Stimulated activated CD8-positive, alpha-beta memory T cell treated with anti-CD3 and anti-CD28 coated beads, Interleukin-12 subunit alpha, Interleukin-12 subunit beta, amount 100 ng/mL, for 4 hours (primary cell): ENCODE measurements around the gene NAV1.
"Not testable (repeated sequence)": the region's sequence is repeated elsewhere in the genome, so short reads cannot be mapped to it uniquely, and the experiment has no call there.

ENCODE experiments used
- DNase-seq: peaks from one replicate; pipeline ENCODE4 v3.0.0-alpha.2; 2020; ENCODE audit warnings: low read depth

The NAV1 gene

DNA sequence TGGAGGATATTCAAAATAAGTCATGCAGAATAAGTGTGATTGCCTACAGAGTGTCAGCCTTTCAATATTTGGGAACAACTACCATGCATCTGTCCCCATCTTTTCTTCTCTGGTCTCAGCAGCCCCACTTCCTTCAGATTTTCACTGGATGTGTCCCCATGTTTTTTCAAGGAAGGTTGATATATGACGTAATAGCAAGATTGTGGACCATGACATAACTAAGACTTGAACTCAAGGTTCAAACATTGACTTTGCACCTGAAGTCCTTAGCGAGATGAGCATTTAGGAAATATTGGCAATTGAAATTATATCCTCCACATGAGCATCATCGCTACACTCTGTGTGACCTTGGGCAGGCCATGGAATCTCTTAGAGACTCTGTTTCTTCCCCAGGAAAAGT is 5.8 kb downstream of the NAV1 start:
- DNase-seq = no peak

DNA sequence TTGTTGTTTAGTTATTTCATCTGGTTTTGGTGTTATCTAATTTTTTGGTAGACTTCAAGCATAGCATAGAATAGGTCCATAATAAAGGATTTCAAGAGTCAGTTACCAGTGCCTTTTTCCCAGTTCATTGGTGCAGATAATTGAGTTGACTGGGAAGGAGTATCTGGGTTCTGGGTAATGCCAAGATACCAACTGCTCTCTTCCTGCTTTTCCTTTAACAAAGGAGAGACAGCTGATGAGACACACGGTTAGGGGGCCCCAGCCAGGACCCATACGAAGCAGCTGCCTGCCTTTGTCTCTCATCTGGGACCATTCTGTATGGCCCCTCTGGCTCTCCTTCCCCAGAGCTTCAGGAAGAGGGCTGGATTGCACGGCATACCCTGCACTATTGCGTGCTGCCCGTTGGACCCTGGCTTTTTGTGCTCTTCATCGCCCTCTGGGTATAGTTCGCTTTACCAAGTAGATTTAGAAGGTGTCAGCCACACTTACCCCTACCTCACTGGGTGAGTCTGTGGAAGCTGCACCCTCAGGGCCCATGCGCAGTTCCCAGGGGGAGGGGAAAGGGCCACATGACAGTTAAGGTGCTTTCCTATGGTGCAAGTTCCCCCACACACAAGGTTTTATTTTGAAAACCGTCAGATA is 7.0 kb downstream of the NAV1 start:
- DNase-seq = no peak

DNA sequence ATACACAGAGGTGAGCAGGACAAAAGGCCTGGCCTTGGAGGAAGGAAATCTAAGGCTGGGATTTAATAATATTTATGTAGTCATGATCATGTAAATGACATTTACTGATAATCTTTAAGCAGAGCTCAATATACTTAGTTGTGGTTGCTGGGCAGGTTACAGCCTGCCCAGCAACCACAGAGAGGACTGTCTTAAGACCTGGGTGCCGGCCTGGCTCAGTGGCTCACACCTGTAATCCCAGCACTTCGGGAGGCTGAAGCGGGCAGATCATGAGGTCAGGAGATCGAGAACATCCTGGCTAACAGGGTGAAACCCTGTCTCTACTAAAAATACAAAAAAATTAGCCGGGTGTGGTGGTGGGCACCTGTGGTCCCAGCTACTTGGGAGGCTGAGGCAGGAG is 10.6 kb downstream of the NAV1 start:
- DNase-seq = not testable (repeated sequence)

DNA sequence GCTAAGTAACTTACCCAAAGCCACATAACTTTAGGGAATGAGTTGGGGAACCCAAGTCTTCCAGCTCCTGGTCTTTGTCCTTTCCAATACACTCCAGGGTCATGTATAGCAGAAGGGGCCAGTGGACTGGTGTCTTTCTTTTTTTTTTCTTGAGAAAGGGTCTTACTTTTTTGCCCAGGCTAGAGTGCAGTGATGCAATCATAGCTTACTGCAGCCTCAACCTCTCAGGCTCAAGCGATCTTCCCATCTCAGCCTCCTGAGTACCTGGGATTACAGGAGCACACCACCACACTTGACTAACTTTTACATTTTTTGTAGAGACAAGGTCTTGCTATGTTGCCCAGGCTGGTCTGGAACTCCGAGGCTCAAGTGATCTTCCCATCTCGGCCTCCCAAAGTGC is 12.2 kb downstream of the NAV1 start:
- DNase-seq = no peak

DNA sequence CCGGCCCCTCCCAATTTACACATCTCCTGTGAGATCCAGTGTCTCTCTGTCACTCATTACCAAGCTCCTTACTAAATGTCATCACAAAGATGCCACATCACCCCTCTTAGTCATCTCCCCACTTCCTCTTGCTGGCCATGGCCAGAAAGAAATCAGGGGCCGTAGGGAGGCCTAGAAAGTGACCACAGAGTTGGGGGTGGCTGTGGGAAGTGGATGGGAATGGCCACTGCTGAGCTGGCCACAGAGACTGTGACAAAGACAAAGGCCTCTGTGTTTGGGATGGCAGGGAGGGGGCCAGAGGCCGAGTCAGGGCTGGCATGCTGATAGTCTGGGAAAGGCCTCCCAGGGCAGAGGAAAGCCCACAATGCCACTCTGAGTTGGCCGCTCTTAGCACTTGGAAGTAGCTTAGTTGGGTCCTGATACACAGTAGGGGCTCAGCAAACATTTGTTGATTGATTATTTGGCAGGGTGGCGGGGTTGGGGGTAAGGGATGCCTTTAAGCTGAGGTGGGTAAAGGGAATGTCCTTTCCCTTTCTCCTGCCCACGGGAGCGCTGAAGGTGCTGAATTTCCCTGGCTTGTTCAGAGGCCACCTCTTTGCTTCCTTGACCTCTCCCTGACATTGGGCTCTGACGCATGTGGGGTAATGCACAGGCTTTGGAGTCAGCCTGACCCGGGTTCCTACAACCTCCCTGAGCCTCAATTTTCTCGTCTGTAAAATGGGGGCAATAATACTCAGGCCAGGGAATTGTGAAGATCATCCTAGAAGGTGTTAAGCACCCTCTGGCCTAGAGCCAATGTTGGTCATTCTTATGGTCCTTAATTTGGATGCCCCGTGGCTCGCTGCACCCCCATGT is 13.2 kb downstream of the NAV1 start:
- DNase-seq = no peak

DNA sequence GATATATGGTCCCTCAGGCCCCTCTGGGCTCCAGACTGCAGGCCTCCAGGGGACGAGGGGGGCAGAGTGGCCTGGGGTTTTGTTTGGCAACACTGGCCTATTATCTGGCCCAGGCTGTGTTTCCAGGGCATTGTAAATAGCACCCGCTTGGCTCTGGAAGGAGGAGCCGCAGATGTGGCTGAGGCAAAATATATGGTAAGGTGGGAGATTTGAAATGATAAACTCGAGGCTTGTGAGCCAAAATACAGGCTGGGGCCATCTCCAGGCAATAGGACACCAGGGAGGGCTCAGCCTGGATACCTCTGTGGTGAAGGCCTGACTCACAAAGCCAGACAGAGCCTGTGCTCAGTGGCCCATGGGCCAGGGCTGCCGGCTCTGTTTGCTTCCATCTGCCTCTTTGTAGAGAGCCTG is 14.0 kb downstream of the NAV1 start:
- DNase-seq = no peak

DNA sequence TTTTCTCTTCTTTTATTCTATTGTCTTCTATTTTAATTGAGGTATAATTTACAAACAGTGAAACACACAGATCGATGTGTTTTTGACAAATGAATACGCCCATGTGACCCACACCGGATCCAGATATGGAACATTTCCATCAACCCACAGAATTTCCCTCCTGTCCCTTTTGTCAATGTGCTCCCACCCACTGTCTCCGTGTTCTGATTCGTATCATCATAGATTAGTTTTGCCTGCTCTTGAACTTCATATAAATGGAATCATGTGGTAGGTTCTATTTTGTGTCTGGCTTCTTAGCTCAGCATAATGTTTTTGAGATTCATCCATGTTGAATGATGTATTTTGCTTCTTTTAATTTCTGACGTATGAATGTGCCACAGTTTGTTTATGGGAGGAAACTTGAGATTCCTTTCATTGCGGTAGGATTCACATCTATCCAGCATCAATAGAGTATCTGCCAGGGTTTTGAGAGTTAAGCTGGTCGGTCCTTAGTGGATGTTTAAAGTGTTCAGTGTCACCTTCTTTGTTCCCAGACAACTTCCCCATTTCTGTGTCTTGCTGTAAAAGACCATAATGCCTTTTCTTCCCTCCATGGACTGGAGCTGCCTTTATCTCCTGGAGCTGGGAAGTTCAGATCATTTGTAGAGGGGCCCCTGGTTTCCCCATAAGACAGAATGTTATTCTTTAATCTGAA is 14.7 kb downstream of the NAV1 start:
- DNase-seq = no peak

DNA sequence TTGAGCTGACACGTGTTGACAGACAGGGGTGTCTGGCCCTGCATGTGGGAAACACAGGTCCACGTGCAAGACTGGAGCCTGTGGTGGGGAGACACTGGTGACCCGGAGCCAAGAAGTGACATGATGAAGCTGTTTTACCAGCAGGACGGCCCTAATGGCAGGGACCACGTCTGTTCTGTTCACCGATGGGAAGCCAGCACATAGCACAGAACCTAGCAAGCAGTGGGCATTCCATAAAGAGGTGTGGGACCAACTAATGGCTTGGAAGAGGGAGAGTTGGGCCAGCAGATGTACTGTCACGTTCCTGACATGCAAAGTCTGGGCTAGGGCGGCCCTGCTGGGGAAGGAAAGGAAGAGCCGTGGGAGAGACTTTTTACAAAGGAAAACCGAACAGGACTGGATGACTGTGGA is 15.3 kb downstream of the NAV1 start:
- no peak for DNase-seq

DNA sequence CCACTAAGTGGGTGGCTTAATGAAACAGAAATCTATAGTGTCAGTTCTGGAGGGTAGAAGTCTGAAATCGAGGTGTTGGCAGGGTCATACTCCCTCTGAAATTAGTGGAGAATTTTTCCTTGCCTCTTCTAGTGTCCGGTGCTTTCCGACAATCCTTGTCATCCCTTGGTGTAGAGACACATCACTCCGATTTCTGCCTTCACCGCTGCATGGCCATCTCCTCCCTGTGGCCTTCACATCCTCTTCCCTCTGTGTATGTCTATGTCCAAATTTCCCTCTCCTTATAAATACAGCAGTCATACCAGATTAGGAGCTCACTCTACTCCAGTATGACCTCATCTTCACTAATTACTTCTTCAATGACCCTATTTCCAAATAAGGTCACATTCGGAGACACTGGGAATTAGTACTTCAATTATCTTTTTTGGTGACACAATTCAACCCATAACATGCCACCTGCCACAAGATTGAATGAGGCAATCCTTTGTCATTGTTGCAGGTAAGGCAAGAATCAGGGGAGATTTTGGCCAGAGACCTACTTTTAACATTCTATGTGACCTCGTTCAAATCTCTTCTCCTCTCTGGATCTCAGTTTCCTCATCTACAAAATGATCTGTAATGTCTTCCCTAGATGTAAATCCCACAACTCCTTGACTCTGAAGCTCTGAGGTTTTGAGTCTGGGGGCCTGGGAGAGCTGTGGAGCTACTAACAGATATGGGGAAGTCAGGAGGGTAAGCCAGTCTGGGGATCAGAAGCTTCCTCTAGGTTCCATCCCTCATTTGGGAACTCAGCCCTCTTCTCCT is 16.1 kb downstream of the NAV1 start:
- no peak for DNase-seq

DNA sequence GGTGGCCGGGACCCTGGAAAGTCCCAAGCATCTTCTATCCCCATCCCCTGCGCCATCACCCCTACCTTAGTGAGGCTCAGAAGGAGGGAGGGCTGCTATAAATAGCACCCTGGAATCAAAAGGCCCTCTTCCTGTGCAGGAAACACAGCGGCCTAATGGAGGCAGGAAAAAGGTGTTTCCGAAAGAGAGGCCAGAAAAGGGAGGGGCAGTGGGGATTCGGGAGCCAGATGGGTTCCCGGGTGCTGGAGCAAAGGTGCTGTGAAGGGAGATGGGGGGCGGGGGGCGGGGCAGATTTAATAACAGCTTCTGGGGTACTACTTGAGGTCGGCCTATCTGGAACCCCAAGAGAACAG is 16.6 kb downstream of the NAV1 start:
- DNase-seq = no peak

DNA sequence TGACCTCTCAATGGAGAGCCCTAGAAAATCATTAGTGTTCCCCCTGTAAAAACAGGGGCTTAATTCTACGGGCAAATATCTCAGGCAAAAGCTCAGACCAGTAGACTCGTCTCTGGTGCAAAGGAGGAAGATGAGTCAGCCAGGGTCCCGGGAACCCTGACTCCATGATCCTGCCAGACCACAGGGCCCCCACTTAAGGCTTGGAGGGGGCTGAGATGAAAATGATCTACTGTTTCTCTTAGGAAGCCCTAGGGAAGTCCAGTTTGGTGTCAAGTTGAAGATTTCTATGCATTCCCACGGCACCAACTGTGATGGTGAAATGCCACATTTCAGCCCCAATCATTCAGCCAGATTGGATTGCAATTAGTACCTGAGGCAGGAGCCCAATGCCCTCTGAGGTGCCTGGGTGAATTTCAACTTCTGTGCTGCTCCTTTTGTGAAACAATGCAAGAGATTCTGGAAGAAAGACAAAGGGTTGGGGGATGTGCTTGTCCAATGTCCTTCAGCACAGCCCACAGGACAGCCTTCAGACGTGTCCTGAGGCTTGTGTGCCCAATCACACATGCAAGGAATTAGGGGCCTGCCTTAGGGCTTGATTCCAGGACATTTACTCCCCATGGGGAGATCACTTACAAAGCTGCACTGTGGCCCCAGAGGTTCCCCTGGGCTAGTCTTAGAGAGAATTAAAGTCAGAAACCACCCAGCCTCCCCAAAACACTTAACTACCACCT is 18.1 kb downstream of the NAV1 start:
- no peak for DNase-seq

DNA sequence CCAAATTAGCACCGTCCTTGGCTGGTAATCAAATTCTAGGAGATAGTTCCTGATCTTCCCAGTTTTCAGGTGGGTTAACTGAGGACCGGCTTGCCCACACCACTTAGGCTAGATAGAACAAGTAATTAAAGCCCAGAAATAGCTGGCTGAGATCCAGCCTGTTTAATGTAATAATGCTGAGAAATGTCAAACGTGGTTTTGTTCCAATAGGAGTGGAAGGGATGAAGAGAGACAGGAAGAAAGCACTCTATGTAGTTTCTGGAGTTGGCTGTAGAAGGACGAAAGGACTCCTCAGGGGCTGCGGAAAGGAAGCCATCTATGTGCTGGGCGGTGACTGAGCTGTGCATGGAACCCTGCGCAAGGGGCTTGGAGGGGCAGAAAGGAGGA is 18.6 kb downstream of the NAV1 start:
- DNase-seq = no peak

DNA sequence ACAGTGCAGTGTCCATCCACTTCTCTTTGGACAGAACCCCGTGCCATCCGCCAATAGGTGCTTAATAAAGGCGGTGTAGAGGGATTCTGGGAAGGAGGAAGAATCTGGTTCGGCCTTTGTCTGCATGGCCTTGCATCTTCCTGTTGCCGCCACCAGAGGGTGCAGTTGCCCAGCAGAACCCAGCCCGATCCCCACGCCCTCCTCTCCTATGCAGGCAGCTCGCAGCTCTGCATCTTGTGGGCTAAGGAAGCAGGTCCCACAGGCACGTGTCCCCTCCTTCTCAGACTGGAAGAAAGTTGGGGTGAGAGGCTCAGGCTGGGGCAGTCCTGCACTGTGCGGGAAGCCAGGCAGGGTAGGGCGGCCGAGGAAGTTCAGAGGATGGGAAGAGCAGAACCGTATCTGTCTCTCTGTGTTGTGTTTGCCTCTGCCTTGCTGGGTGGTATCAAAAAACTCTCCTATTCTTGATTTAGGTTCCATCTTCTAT is 20.8 kb downstream of the NAV1 start:
- DNase-seq = peak; percentile 37

DNA sequence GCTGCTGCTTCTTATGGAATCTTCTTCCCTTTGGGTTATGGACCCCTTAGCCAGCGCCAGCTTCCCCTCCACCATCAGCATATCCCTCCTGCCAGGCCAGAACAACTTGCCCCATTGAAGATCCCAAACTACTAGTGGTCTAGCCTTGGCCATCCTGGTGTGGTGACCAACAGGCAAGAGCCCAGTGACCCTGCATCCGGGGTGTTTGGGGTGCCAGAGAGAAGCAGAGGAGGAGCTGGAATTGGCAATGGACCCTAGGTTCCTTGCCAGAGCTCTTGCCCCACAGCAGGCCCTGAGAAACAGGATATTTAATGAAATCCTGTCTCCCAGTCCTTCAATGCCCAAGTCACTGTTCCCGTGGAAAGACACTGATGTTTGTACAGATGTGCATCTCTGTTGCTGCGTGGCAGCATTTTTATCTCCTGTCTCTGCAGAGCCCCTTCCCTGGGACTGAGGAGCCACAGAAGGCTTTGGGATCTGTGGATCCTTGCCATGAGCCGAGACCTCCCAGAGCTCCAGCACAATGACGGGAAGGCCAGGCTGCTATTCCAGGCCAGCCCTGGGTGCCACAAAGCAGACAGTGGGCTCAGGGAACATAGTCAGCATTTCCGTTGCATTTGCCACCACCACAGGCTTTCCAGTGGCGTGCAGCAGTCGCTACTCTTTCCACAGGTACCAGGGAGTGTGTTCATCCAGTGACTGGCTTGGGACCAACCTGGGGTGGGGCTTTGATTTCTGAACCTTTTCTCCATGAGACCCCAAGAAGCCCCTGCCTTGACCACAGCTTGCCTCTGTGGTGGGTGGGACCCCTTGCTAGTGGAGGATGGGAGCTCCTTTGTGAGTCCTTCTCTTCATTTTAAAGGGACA is 21.6 kb downstream of the NAV1 start:
- DNase-seq = no peak

DNA sequence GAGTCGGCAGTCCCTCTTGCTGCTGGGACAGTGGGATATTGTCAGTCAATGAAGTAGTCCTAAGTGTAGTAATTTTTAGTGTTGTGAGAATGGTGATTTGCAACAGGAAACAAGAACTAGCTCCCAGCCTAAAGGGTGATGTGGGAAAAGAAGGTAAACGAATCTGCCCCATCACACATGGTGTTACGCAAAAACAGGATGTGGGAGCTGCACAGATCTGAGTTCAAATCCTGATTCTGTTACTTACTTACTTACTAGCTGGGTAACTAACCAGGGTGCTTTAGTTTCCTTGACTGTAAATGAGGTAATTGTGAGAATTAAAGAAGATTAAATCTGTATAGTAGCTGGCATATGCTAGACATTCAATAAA is 22.3 kb downstream of the NAV1 start:
- no peak for DNase-seq

DNA sequence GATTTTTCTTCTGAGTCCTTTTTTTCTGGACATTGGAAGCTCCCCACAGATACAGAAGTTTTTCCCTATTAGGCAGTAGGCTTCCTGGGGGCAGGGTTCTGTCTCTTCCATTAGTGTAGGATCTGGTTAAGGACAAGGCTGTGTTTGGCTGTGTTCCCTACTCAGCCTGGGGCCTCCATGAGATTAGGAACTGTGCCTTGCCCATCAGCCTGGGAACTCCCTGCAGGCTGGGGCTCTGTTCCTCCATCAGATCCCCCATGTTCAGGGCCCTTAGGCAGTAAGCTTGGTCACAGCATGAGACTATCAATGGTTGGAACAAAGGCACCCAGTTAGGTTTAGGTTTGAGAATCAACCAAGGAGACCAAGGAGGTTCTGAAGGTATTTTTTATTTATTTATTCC is 22.7 kb downstream of the NAV1 start:
- no peak for DNase-seq

DNA sequence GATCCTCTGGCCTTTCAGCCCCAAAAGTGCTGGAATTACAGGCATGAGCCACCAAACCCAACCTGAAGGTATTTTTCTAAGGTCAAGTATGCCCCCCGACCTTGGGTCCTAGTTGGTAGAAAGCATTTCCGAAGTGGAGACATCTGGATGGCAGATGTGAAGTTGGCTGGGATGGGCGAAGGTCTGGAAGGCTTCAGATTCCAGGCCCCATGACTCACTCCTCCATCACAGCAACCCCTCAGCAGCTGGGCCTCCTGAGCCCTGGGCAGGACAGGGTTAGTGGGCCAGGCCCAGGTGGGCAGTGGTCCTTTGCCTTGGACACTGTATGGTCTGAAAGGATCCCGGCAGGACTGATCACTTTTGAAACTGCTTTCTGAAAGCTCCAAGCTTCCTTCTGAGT is 23.3 kb downstream of the NAV1 start:
- DNase-seq = no peak

DNA sequence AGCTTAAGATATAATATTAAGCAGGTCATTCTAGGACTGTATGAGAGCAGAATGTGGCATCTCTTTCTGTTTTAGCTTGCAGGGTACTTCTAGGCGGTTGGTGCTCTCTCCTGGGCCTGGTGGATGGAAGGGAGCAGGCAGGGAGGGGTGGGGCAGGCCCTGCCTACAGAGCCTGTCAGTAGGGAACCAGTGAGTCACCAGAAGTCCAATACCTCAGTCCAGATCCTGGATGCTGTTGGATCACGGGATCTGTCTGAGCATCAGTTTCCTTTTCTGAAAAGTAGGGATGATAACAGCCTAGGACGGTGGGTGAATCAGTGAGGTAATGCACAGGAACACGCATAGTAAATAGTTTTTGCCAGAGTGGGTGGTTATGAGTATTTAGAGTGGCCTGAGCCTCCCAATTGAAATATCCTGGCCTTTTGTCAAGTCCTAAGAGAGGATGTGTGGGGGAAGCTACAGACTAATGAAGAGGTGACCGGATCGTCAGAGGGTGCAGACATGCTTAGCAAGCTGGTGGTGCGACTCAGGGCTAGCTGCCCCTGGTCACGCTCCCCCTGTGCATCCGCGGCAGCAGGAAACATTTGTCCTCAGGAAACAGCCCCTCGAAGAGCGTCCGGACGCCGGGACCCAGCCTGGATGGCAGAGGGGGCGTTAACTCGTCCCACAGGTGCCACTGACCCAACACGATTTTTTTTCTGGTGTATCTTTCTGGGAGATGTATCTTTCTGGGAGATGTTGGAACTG is 23.9 kb downstream of the NAV1 start:
- no peak for DNase-seq

DNA sequence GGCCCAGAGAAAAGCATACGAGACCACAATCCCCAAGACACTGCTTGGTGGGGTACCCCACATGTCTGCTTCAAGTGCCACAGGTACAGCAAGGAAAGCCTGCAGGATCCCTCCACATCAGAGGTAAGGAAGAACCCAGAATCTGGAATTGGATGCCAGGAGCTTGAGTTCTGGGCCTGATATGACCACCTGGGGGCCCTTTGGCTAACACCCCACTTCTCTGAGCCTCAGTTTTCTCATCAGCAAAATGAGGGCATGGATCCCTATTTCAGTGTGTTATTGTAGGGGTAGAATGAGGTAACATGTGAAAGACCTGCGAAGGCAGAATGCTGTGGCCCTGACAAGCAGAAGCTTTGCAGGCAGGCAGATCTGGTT is 24.5 kb downstream of the NAV1 start:
- no peak for DNase-seq

DNA sequence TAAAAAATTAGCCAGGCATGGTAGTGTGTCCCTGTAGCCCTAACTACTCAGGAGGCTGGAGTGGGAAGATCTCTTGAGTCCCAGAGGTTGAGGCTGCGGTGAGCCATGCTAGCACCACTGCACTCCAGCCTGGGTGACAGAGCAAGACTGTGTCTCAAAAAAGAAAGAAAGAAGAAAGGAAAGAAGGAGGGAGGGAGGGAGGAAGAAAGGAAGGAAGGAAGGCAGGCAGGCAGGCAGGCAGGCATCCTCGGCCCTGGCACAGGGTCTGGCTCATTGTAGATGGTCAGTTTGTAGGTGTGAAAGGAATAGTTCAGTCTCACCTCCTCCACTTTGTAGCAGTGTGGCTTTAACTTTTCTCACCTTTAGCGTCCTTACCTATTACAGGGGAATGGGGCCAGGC is 25.0 kb downstream of the NAV1 start:
- no peak for DNase-seq
